MCF 10A (cell line): ENCODE measurements around the gene VASN. TPM values are rescaled to one million over a fixed set of nuclear protein-coding genes. Genes with fewer than 3 reads are reported as not detected.

ENCODE experiments used
- BruUV-seq: library from RNA; stranded (reverse); fragments of 400-500 nt; replicated peaks from 2 replicates; lab custom pipeline; 2021; lab: Mats Ljungman, UMichigan
- CTCF ChIA-PET: fragments of 300-600 bp; sonication (Branson Sonifier 250); formaldehyde crosslinking; extraction: SDS; loops from one replicate; lab custom pipeline; 2021; ENCODE audit warnings: antibody characterized with exemption, inconsistent platforms; lab: Yijun Ruan, JAX
- POLR2A ChIA-PET: fragments of 300-600, 350-650 bp; sonication (Branson Sonifier 250); formaldehyde crosslinking; extraction: SDS; loops from one replicate; lab custom pipeline; 2020; ENCODE audit warnings: antibody characterized with exemption, inconsistent platforms; lab: Yijun Ruan, JAX
- DNase-seq: peaks from one replicate; pipeline ENCODE4 v3.0.0-alpha.2; 2018; ENCODE audit not compliant: unreplicated experiment
- H3K27ac Mint-ChIP-seq: one replicate; pipeline ENCODE4 v1.8.0; 2022; ENCODE audit warnings: mild to moderate bottlenecking, low read depth, mixed read lengths; ENCODE audit not compliant: unreplicated experiment
- H3K27me3 Mint-ChIP-seq: one replicate; pipeline ENCODE4 v1.8.0; 2022; ENCODE audit warnings: mixed read lengths; ENCODE audit not compliant: insufficient read depth, unreplicated experiment
- H3K36me3 Mint-ChIP-seq: one replicate; pipeline ENCODE4 v1.8.0; 2022; ENCODE audit warnings: mild to moderate bottlenecking, moderate library complexity, mixed read lengths; ENCODE audit not compliant: insufficient read depth, unreplicated experiment
- H3K4me1 Mint-ChIP-seq: one replicate; pipeline ENCODE4 v1.8.0; 2022; ENCODE audit warnings: mixed read lengths; ENCODE audit not compliant: insufficient read depth, unreplicated experiment
- H3K4me3 Mint-ChIP-seq: one replicate; pipeline ENCODE4 v1.8.0; 2022; ENCODE audit warnings: mild to moderate bottlenecking, moderate library complexity, mixed read lengths; ENCODE audit not compliant: unreplicated experiment
- H3K9me3 Mint-ChIP-seq: one replicate; pipeline ENCODE4 v1.8.0; 2022; ENCODE audit warnings: mixed read lengths; ENCODE audit not compliant: unreplicated experiment
- intact Hi-C: fragments of 100-400 bp; cut with micrococcal nuclease; formaldehyde crosslinking; loops from 2 replicates; pipeline ENCODE4 v1.14.1; 2022
- total RNA-seq: library from RNA; stranded (reverse); gene quantifications from 2 replicates; pipeline ENCODE4 v1.2.3, GENCODE V29; 2022
- TF ChIP-seq, protein P1 (sequence below): fragments of 200-600 bp; IDR thresholded peaks from one replicate; pipeline ENCODE4 v1.8.0; 2022; ENCODE audit warnings: antibody characterized with exemption, mild to moderate bottlenecking; ENCODE audit not compliant: unreplicated experiment

VASN gene
- total RNA-seq, 1 experiment from 2014 or later, result 4.0 TPM

DNA sequence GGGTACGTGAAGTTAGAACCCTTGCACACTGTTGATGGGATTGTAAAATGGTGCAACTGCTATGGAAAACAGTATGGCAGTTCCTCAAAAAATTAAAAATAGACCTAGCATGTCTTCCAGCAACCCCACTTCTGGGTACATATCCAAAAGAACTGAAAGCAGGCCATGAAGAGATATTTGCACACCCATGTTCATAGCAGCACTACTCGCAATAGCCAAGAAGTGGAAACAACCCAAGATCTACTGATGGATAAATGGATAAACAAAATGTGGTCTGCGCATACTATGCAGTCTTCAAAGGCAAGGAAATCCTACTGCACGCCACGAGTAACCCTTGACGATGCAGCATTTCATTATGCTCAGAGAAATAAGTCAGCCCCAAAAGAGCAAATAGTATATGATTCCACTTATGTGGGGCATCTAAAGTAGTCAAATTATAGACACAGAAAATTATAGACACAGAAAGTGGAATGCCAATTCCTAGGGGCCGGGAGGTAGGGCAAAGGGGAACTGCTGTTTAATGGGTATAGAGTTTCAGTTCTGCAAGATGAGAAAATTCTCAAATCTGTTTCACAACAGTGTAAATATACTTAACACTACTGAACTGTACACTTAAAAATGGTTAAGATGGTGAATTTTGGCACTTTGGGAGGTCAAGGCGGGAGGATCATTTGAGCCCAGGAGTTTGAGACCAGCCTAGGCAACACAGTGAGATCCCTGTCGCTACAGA is 27.5 kb downstream of the VASN start:
- no TSS peak for BruUV-seq
- Mint-ChIP-seq H3K36me3 (peaks cover 13% of the 10 kb centered on the region), H3K4me1 (no peaks in the 10 kb centered on the region), H3K27me3 (no peaks in the 10 kb centered on the region), H3K9me3 (no peaks in the 10 kb centered on the region), H3K4me3 (no peak overlapping the region), H3K27ac (no peak overlapping the region)
- TF ChIP-seq, protein P1, sequence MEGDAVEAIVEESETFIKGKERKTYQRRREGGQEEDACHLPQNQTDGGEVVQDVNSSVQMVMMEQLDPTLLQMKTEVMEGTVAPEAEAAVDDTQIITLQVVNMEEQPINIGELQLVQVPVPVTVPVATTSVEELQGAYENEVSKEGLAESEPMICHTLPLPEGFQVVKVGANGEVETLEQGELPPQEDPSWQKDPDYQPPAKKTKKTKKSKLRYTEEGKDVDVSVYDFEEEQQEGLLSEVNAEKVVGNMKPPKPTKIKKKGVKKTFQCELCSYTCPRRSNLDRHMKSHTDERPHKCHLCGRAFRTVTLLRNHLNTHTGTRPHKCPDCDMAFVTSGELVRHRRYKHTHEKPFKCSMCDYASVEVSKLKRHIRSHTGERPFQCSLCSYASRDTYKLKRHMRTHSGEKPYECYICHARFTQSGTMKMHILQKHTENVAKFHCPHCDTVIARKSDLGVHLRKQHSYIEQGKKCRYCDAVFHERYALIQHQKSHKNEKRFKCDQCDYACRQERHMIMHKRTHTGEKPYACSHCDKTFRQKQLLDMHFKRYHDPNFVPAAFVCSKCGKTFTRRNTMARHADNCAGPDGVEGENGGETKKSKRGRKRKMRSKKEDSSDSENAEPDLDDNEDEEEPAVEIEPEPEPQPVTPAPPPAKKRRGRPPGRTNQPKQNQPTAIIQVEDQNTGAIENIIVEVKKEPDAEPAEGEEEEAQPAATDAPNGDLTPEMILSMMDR, result no peak
- POLR2A ChIA-PET, result no interaction called here
- intact Hi-C loops, result no loop called here
- CTCF ChIA-PET, result interaction anchor here (0.5 to 10.1 kb wide), 7 partner anchors 9 to 840 kb away, joined by 3 to 263 read pairs (median 40); partner anchors contain the start of genes PAM16 and VASN
- DNase-seq, result no peak

DNA sequence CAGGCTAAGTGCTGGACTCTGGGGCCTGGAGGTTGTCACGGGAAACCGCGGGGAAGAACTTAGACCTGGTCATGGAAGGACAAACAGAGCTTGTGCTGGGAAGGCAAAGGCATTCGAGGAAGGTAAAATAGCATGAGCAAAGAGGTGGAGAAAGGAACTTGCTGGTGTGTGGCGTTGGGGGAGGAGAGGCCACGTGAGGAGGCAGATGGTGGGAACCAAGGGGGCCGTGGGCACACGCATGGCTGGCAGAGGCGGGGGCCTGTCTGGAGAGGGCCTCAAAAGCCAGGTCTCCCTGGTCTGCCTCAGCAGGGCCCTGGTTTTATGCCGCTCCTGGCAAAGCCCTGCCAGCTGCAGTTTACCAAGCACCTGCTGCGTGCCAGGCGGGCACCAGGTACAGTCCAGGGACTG is 29.4 kb downstream of the VASN start:
- no peak for DNase-seq
- Mint-ChIP-seq H3K27ac (no peak overlapping the region), H3K4me1 (no peaks in the 10 kb centered on the region), H3K4me3 (no peak overlapping the region), H3K36me3 (peaks cover 13% of the 10 kb centered on the region), H3K9me3 (no peaks in the 10 kb centered on the region), H3K27me3 (no peaks in the 10 kb centered on the region)
- BruUV-seq, result no TSS peak
- TF ChIP-seq, protein P1, result no peak
- POLR2A ChIA-PET, result no interaction called here
- intact Hi-C loops, result loop anchor here (5.0 kb wide), 3 partner anchors 109 to 199 kb away; partner anchors contain the start of gene TFAP4
- CTCF ChIA-PET, result interaction anchor here (0.6 to 10.1 kb wide), 12 partner anchors 8 to 126 kb away, joined by 3 to 263 read pairs (median 10); partner anchors contain the start of genes CORO7, PAM16 and VASN

DNA sequence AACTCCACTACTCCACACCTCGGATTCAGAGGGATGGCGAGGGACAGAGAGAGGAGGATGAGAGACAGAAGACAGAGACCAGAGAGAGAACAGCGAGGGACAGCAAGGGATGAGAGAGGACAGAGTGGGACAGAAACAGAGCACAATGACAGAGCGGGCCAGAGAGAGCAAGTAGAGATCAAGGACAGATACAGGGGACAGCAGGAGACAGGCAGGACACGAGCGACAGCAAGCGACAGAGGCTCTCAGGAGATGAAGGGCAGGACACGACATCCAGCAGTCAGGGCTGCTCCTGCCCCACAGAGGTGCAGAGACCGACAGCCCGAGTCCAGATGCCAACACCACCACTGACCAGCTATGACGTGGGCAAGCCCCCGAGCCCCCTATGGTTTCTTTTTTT is 29.9 kb downstream of the VASN start:
- Mint-ChIP-seq H3K9me3 (no peaks in the 10 kb centered on the region), H3K27me3 (no peaks in the 10 kb centered on the region), H3K4me3 (no peak overlapping the region), H3K4me1 (no peaks in the 10 kb centered on the region), H3K27ac (no peak overlapping the region), H3K36me3 (peaks cover 17% of the 10 kb centered on the region)
- ChIA-PET CTCF (interaction anchor here (0.6 to 10.1 kb wide), 21 partner anchors 10 to 395 kb away, joined by 3 to 263 read pairs (median 7); partner anchors contain the start of genes CORO7, PAM16 and VASN), POLR2A (interaction anchor here (1.6 kb wide), 1 partner anchor 27 kb away, joined by 3 read pairs; no protein-coding TSS in a partner anchor)
- no TSS peak for BruUV-seq
- intact Hi-C loops, result loop anchor here (5.0 kb wide), 3 partner anchors 109 to 199 kb away; partner anchors contain the start of gene TFAP4
- no peak for DNase-seq
- TF ChIP-seq, protein P1, result no peak
